Right kidney (tissue), 9 donors: ENCODE data around the gene DENND4A.
A peak's percentile ranks its signal among the peaks of the same experiment; 100 is the strongest.

ENCODE experiments used
- DNase-seq: peaks from one replicate; pipeline ENCODE4 v3.0.0-alpha.2; 2016
- long read RNA-seq, 8 donors: transcript quantifications; one replicate each; lab custom pipeline, GENCODE V29; 2026

The DENND4A gene
- long read RNA-seq, donor 1, partial matches to known transcripts = 0 of 1 reads
- long read RNA-seq, donor 1, other reads (novel, unspliced or antisense) = 0 of 1 reads
- long read RNA-seq, donor 2 = 0 reads
- long read RNA-seq, donor 3, partial matches to known transcripts = 135 of 142 reads
- long read RNA-seq, donor 3, other reads (novel, unspliced or antisense) = 7 of 142 reads
- long read RNA-seq, donor 4 = 0 reads
- long read RNA-seq, donor 5 = 0 reads
- long read RNA-seq, donor 6 = 0 reads
- long read RNA-seq, donor 7 = 0 reads
- long read RNA-seq, donor 8 = 0 reads

DNA sequence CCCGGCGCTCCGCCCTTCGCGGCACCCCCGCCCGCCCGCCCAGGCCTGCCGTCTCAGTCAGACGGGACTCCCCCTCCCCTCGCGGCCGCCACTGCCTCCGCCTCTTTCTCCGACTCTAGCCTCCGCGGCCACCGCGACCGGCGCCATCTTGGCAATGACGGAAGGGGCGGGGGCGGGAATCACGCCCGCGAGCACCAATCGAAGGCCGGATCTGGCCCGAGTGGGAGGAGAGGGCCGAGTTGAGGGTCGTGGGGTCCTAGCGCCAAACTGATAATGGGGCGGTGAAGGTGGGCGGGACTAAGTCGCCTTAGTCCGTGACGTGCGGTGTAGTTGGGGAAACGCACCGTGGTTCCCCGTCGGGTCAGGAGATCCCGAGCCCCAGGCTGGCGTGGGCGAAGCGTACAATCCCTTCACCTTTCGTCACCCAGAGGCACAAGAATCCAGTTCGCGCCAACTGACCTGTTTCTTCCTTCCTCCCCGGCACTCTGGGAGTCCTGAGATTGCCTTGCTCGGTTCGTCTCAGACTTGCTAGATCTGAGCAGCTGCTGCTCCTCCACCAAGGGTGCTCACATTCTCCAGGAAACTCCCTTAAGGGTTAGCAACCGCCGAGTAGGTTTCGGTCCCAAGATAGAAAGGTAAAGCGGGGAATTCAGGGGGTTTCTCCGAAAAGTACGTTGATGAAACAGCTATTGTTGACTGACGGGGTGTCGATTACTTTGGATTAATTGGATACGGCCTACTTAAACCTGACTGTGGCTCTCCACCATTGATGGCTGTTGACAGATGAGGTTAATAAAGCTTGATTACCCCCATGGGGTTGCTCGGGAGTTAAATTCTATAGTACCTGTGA, at the start of gene DENND4A:
Gene DENND4A, minus strand, starts transcription at position 156 of the 850 bp plus-strand sequence. CDS start 35,843 bp downstream, outside the sequence.
- peak; percentile 98 for DNase-seq

DNA sequence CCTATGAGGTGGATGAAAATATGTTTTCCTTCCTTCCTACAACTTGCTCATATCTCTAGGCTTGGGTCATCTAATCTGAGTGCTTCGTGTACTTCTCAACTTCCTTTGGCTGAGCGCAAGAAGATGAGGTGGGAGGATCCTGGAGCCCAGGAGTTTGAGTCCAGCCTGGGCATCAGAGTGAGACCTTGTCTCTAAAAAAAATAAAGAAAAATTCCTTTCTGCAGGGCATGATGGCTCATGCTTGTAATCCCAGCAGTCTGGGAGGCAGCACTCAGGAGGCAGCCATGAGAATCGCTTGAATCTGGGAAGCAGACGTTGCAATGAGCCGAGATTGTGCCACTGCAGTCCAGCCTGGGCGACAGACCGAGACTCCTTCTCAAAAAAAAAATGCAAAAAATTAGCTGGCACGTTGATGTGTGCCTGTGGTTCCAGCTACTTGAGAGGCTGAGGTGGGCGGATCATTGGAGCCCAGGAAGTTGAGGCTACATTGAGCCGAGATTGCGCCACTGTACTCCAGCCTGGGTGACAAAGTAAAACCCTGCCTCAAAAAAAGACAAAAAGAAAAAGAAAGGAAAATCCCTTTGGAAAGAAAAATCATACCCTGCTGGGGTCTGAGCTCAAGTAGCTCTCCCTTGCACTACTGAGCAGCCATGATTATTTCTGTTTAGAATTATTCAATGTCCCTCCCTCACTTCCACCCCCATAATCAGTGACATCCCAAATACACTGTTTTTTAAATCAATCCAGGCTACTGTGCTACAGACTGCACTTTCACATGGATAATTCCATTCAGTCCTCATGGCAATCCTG, 49.2 kb upstream of the DENND4A start:
- peak; percentile 41 for DNase-seq

DNA sequence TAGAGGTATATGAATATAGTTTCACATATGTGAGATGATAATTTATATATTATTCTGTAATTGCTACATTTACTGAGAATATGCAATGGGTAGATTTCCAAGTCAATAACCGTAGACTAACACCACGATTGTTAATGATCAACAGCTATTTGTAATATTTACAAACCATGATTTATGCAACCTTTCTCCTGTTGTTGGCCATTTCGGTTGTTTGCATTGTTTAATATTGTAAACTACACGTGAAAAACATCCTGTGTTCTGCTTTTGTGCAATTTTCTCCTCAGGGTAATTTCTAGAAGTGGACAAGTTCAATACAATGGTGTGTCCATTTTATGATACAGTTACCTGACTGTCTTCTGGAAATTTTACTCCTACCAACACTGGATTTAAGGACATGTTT, 47.9 kb upstream of the DENND4A start:
- DNase-seq = no peak

DNA sequence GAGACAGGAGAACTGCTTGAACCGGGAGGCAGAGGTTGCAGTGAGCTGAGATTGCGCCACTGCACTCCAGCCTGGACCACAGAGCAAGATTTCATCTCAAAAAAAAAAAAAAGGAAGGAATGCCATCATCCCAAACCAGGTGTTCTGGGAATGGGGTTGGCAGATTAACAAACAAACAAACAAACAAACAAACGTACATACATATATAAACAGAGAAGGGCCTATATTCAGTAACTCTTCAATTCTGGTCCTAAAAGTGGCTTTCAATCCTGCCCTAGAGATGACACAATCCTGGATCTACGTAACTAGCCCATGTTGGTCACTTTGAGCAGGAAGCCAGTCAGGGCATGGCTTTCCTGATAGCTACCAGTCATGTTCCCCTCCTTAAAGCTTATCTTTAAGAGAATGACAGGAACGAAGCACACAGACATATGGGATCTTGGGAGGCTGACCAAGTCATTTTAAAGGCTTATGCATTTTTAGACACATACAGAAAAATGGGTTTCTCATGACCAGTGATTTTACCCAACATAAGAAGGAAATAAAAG, 47.3 kb upstream of the DENND4A start:
- DNase-seq = no peak

DNA sequence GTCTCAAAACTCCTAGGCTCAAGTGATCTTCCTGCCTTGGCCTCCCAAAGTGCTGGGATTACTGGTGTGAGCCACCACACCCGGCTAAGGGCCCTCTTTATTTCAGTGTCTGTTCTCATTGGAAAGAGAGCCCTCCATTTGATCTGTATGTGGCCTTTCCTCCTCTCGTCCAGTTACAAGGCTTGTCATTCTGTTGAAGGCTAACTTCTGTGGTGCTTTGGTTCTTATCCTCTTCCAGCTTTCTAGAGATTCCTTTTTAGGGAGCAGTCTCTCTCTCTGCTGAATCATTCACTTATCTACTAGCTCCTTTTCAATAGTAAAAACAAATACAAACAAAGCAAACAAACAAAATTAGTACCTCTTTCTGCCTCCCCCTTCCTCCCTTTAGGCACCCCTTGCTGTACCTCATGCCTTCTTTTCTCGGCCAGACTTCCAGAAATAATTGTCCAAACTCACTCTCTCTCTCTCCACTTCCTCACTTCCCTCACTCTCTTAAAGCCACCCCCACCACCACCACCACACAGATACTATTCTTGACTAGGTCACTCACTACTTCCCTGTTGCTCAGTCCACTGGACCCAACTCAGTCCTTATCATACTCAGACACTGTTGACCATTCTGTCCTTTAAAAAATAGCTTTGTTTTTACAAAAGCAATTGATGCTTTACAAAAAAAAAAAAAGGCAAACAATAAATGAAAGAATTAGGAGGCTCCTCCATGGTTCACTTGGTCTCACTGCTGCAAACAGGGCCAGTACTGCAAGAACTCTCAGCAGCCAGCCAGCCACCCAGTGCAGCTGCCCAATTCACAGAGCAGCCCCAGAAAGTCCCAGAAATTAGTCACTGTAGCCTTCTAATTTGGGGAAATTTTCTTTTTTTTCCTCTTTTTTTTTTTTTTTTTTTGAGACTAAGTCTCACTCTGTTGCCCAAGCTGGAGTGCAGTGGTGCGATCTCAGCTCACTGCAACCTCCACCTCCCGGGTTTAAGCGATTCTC, 45.5 kb upstream of the DENND4A start:
- DNase-seq = peak; percentile 17

DNA sequence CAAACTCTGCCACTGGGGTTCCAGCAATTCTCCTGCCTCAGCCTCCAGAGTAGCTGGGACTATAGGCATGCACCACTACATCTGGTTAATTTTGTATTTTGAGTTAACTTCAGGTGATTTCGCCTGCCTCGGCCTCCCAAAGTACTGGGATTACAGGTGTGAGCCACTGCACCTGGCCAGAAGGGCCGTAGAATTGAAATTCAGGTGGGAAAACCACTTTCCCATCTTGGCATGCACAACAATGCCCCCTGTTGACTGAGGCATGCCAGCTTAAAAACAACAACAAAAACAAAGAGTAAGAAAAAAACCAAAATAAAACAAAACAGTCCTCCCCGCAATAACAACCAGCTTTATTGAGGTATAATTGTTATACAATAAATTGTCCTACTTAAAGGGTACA, 44.6 kb upstream of the DENND4A start:
- no peak for DNase-seq

DNA sequence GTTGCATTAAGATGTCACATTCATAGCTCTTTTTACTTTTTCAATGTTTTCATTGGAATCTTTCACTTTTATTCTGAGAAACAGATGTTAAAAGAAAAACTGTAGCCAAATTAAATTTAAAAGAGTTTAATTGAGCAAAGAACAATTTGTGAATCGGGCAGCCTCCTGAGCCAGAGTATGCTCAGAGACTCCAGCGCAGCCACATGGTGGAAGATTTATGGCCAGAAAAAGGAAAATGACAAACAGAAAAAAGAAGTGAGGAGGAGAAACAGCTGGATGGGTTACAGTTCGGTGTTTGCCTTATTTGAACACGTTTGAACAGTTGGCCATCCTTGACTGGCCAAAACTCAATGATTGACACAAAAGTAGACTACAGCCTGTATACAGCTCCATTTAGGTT, 43.4 kb upstream of the DENND4A start:
- no peak for DNase-seq

DNA sequence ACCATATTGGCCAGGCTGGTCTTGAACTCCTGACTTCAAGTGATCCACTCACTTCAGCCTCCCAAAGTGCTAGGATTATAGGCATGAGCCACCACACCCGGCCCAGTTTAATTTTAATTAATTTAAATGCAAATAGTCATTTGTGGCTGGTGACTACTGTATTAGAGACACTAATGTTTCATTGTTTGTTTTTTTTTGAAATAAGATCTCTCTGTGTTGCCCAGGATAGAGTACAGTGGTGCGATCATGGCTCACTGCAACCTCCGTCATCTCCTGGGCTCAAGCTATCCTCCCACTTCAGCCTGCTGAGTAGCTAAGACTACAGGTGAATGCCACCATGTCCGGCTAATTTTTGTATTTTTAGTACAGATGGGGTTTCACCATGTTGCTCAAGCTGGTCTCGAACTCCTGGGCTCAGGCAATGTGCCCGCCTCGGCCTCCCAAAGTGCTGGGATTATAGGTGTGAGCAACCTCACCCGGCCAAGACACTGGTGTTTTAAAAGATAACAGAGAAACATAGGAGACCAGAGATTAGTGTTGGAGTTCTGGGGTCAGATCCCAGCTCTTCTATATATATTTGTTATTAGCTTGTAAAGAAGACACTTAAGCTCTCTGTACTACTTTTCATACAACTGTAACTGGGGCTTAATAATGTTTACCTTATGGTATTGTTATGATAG, 42.6 kb upstream of the DENND4A start:
- no peak for DNase-seq

DNA sequence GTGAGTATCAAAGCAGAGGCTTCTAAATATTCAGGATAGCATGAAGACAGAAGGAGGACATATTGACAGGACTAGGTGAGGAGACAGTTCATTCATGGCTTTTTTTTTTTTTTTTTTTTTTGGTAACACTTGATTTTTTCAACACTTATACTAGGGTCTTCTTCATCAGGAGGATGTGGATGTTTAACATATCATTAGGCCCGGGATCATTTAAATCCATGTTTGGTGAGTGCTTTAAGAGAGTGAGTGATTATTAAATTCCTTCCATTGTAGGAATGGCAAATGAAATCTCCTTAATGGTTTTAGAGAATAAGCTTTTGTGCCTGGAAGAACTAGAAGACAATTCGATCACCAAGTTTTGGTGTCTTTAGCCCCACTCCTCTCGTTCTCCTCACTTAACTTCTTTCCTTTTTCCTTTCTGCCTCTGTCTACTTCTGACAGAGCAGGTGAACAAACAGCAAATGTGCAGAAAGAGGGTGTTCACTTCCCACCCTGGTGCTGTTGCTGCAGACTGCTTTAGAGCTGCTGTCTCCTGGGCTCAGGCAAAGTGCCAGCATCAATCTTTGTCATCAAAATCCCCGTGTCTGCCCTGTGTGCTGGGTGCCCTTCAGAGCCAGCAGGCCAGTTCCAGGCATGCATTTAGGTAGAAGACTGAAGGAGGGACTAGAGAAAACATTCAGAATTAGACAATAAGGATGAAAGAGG, 41.6 kb upstream of the DENND4A start:
- DNase-seq = no peak

DNA sequence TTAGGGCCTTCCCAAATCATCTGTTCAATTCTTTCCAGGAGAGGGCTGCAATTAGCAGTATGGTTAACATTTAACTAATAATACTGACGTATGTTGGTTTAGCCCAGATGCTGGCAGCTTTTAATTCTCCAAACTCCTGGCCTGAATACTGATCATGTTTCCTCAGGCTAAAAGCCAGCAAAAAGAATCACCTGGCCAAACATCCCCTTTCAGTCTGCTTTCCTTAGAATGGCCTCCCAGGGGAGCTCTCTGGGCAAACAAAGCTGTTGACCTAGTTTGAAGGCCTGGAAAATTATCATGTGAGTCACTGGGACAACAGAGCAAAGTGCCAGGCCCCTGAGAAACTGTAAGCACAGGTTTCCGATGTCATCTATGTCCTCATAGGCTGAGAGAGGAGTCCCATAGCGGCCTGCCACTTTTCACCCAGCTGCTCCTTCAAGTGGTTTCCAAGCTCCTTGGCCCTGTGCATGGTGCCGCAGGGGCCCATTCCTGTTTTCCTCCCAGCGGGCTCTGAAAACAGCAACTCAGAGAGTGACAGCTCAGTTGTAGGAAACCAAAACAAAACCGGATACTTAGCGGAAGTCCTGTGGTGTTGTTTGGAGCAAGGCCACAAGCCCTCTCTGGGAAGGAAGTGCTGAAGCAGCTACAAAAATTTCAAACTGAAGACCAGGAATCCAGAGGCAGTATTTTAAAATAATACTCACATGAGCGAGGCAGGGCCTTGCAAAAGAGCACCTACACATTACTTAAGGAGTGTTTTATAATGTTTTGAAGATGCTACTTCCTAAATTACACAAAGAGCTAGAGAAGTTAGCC, 40.7 kb upstream of the DENND4A start:
- DNase-seq = peak; percentile 76

DNA sequence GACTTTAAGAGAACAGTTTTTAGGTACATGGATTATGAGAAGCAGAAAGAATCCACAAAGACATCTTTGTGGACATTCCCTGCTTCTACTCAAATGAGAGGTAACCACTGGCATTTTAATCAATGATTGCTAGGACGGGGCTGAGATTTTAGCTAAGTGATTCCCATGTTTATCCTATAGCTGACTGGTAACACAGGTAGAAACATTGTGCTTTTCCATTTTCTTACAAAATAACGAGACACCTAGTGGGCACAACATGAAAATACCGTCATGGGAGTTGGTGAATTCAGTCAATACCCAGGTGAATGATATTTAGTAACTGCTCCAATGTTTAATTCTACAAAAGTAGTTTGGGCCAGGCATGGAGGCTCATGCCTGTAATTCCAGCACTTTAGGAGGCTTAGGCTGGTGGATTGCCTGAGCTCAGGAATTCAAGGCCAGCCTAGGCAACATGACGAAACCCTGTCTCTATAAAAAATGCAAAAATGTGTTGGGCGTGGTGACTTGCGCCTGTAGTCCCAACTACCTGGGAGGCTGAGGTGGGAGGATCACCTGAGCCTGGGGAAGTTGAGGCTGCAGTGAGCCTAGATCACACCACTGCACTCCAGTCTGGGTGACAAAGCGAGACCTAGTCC, 37.2 kb upstream of the DENND4A start:
- DNase-seq = peak; percentile 20

DNA sequence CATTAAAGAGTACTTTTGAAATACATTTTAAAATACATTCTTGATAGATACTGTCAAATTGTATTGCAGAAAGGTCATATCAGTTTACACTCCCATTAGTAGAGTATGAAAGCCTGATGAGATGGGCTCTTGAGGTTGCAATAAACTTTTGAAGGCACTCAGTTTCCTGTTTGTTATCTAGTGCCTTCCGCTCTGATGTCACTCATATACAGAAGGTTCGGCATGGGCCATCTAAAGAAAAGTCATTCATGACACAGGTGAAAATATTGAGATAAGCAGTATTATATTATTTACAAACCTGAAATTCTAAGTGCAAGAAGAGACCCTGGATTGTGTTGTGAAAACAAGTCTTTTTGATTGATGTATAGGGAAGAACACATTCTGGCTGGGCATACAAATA, 36.5 kb upstream of the DENND4A start:
- DNase-seq = no peak

DNA sequence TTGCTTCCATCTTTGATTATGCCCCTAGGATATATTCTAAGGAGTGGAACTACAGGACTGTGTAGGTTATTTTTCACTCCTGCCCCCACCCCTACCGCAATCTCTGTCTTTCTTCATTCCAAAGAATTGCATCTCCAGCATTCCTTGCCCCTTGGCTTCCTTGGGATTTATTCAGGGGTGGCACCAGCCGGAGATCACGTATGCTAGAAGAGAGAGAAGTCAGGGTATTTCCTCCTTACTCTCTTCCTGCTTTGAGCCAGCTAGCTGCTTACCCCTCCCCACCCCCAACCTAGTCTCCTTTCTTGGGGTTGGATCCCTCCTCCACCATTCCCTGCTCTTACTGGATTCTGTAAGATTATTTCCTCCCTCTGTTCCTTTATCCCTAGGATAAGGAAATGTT, 35.0 kb upstream of the DENND4A start:
- DNase-seq = no peak

DNA sequence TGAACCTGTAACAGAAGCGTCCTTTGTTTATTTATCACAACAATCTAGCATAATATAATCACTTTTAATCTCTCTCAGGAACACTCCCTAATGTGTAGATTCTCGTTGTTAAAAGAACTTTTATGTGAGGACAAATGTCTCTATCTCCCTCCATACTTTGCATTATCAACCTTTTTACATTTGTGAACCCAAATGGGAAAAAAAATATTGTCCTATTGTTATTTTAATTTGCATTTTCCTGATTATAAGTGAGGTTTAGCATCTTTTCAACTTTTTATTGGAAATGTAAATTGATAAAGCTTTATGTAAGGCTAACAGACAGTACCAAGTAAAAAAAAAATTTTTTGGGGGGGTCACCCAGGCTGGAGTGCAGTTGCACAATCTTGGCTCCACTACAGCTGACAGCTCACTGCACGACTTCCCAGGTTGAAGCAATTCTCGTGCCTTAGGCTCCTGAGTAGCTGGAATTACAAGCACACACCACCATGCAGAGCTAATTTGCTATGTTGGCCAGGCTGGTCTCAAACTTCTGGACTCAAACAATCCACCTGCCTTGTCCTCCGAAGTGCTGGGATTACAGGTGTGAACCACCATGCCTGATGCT, 33.0 kb upstream of the DENND4A start:
- DNase-seq = no peak

DNA sequence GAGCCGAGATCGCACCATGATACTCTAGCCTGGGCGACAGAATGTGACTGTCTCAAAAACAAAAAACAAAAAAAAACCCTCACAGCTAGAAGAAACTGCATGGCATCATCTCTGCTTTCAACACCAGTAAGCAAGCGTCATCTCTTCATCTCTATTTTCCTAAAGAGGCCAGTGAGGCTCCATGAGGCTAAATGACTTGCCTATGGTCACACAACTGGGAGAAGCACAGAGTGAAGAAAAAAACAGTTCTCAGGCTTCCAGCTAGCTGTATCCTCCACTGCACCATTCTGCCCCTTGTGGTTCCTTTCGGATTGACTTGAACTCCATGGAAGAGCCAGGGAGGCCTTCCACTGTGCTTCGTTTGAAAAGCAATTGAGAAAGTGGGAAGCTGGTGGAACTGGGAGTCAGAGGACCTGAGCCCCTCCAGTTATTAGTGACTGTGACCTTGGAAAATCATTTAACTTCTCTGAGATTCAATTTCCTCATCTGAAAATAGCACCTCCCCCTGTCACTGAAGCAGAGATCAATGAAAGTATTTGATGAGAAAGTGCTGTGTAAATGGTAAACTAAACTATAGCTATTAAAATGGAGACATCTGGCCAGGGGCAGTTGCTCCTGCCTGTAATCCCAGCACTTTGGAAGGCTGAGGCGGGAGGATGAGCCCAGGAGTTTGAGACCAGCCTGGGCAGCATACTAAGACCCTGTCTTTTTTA, 32.1 kb upstream of the DENND4A start:
- DNase-seq = peak; percentile 22

DNA sequence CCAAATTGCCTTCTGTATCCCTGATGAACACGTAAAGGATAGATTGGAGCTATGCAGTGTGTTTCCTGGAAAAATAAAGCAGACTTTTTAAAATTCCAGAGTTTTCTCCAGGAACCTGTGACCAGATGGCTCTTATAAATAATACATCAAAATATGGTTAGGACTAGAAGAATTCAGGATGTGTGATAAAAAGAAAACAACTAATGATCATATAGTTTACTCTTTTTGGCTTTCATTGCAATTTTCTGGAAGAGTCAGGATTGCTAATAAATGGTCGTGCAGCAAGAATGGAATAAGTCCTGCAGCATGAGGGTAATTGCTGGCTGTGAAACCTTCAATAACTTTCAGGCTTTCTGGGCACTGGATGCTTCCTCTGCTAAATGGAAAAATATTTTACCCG, 30.2 kb upstream of the DENND4A start:
- DNase-seq = no peak

DNA sequence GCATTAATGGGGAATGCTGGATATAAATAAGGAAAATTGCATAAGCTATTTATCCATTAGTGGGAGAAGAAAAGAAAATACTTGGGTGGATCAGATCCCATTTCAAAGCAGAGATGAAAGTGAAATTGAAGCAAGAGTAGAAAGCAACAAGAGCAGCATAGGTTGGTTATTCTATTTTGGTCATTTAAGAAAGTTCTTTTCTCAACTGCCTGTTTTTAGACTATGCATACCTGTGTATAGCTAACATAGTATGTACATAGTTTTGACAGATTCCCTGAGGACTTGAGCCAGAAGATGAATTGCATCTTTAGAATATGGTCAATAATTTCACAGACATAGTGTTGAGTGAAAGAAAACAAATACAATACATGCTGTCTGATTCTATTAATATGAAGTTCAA, 29.0 kb upstream of the DENND4A start:
- no peak for DNase-seq

DNA sequence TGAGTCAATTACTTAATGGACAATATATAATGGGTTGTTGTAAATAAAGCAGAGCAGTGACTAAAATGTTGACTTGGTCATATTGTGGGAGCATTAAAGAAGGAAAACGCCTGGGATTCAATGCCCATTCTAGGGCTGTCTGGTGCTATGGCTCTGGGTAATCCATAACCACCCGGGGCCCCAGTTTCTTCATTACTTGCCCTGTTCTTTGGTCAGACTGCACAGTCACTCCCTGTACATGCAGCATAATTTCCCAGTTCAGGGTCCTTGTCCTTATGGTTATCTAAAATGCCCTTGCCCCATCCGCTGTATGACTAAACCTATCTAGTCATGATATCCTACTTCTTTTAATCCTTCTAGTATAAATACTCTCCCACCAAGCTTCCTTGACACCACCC, 27.5 kb upstream of the DENND4A start:
- no peak for DNase-seq
